Measurements from ENCODE around the gene APLP1.

APLP1 gene

GRCh38 chr19:35845215-35846037, 22.9 kb upstream of the APLP1 start:
- TF ChIP-seq BHLHE40 (IDR thresholded peaks at IDR 0.05; ENCODE audit: borderline replicate concordance) = no peak
- TF ChIP-seq FOXM1 (IDR thresholded peaks at IDR 0.05; ENCODE audit: borderline replicate concordance) = no peak
- no peak for TF ChIP-seq CTBP1 (IDR thresholded peaks at IDR 0.05; ENCODE audit: borderline replicate concordance)
- no peak for TF ChIP-seq LEF1 (IDR thresholded peaks at IDR 0.05; ENCODE audit: borderline replicate concordance)
- no peak for TF ChIP-seq L3MBTL2 (conservative IDR thresholded peaks at IDR 0.05)
- no peak for TF ChIP-seq FOXK2 (IDR thresholded peaks at IDR 0.05)
- TF ChIP-seq HDGF (IDR thresholded peaks at IDR 0.05; ENCODE audit: borderline replicate concordance) = no peak
- TF ChIP-seq SP1 (IDR thresholded peaks at IDR 0.05) = no peak
- no peak for TF ChIP-seq FOXA1 (IDR thresholded peaks at IDR 0.05)
- TF ChIP-seq PKNOX1 (IDR thresholded peaks at IDR 0.05) = no peak
- TF ChIP-seq SUZ12 (IDR thresholded peaks at IDR 0.05) = no peak
- TF ChIP-seq ZNF384 (IDR thresholded peaks at IDR 0.05) = no peak
- no peak for TF ChIP-seq ARNT (IDR thresholded peaks at IDR 0.05)
- no peak for TF ChIP-seq TARDBP (IDR thresholded peaks at IDR 0.05)
- TF ChIP-seq NFRKB (IDR thresholded peaks at IDR 0.05) = no peak
- TF ChIP-seq ELF4 (IDR thresholded peaks at IDR 0.05) = no peak
- DNase-seq (ENCODE audit: extremely low spot score) = no peak
- POLR2A ChIA-PET = no interaction called here
- CTCF ChIA-PET = no interaction called here

GRCh38 chr19:35846038-35846668, 22.2 kb upstream of the APLP1 start:
- no peak for DNase-seq (ENCODE audit: extremely low spot score)
- TF ChIP-seq ZNF384 (IDR thresholded peaks at IDR 0.05) = no peak
- no peak for TF ChIP-seq NFRKB (IDR thresholded peaks at IDR 0.05)
- no peak for TF ChIP-seq ARNT (IDR thresholded peaks at IDR 0.05)
- TF ChIP-seq SUZ12 (IDR thresholded peaks at IDR 0.05) = no peak
- TF ChIP-seq L3MBTL2 (conservative IDR thresholded peaks at IDR 0.05) = no peak
- TF ChIP-seq PKNOX1 (IDR thresholded peaks at IDR 0.05) = no peak
- TF ChIP-seq FOXA1 (IDR thresholded peaks at IDR 0.05) = no peak
- TF ChIP-seq BHLHE40 (IDR thresholded peaks at IDR 0.05; ENCODE audit: borderline replicate concordance) = no peak
- TF ChIP-seq HDGF (IDR thresholded peaks at IDR 0.05; ENCODE audit: borderline replicate concordance) = no peak
- TF ChIP-seq ELF4 (IDR thresholded peaks at IDR 0.05) = no peak
- TF ChIP-seq FOXM1 (IDR thresholded peaks at IDR 0.05; ENCODE audit: borderline replicate concordance) = no peak
- no peak for TF ChIP-seq TARDBP (IDR thresholded peaks at IDR 0.05)
- TF ChIP-seq FOXK2 (IDR thresholded peaks at IDR 0.05) = no peak
- no peak for TF ChIP-seq CTBP1 (IDR thresholded peaks at IDR 0.05; ENCODE audit: borderline replicate concordance)
- no peak for TF ChIP-seq LEF1 (IDR thresholded peaks at IDR 0.05; ENCODE audit: borderline replicate concordance)
- ChIA-PET POLR2A (no interaction called here), CTCF (no interaction called here)

GRCh38 chr19:35847911-35848310, 20.5 kb upstream of the APLP1 start:
- POLR2A ChIA-PET = no interaction called here
- TF ChIP-seq LEF1 (IDR thresholded peaks at IDR 0.05; ENCODE audit: borderline replicate concordance) (no peak), HDGF (IDR thresholded peaks at IDR 0.05; ENCODE audit: borderline replicate concordance) (no peak), L3MBTL2 (conservative IDR thresholded peaks at IDR 0.05) (no peak), PKNOX1 (IDR thresholded peaks at IDR 0.05) (no peak)
- DNase-seq (ENCODE audit: extremely low spot score) = no peak
- CTCF ChIA-PET = no interaction called here

- CTCF ChIA-PET = no interaction called here
- TF ChIP-seq NFRKB (IDR thresholded peaks at IDR 0.05) = no peak
- no peak for TF ChIP-seq BHLHE40 (IDR thresholded peaks at IDR 0.05; ENCODE audit: borderline replicate concordance)
- TF ChIP-seq ZNF384 (IDR thresholded peaks at IDR 0.05) = no peak
- no peak for TF ChIP-seq HDGF (IDR thresholded peaks at IDR 0.05; ENCODE audit: borderline replicate concordance)
- TF ChIP-seq FOXK2 (IDR thresholded peaks at IDR 0.05) = no peak
- no peak for TF ChIP-seq L3MBTL2 (conservative IDR thresholded peaks at IDR 0.05)
- TF ChIP-seq FOXM1 (IDR thresholded peaks at IDR 0.05; ENCODE audit: borderline replicate concordance) = no peak
- TF ChIP-seq LEF1 (IDR thresholded peaks at IDR 0.05; ENCODE audit: borderline replicate concordance) = no peak
- TF ChIP-seq CTBP1 (IDR thresholded peaks at IDR 0.05; ENCODE audit: borderline replicate concordance) = no peak
- POLR2A ChIA-PET = no interaction called here
Observed at GRCh38 chr19:35848486-35848885, 19.9 kb upstream of the APLP1 start.

GRCh38 chr19:35848919-35849505, 19.4 kb upstream of the APLP1 start:
- TF ChIP-seq ARNT (IDR thresholded peaks at IDR 0.05) (no peak), ZNF384 (IDR thresholded peaks at IDR 0.05) (no peak), CTBP1 (IDR thresholded peaks at IDR 0.05; ENCODE audit: borderline replicate concordance) (no peak), FOXM1 (IDR thresholded peaks at IDR 0.05; ENCODE audit: borderline replicate concordance) (no peak), SUZ12 (IDR thresholded peaks at IDR 0.05) (no peak), L3MBTL2 (conservative IDR thresholded peaks at IDR 0.05) (no peak)
- no peak for DNase-seq (ENCODE audit: extremely low spot score)
- ChIA-PET POLR2A (no interaction called here), CTCF (interaction anchor here (0.6 kb wide), 1 partner anchor 81 kb away, joined by 3 read pairs; no protein-coding TSS in a partner anchor)

More at GRCh38 chr19:35848486-35848885, 19.9 kb upstream of the APLP1 start:
- no peak for DNase-seq (ENCODE audit: extremely low spot score)

Data from HEK293T (cell line).